Measurements from ENCODE around the gene RPTOR.

The RPTOR gene

GRCh38 chr17:80942423-80943345, 398.0 kb downstream of the RPTOR start:
- no peak overlapping the region for H3K4me3 ChIP-seq (ENCODE audit: low read depth, low read length)
- DNase-seq (ENCODE audit: low read depth): no peak
- no peak for TF ChIP-seq CTCF (IDR thresholded peaks at IDR 0.05; ENCODE audit: low read depth, low read length, missing control alignments)

- DNase-seq (ENCODE audit: low read depth): no peak
- H3K4me3 ChIP-seq (ENCODE audit: low read depth, low read length): no peak overlapping the region
- TF ChIP-seq CTCF (IDR thresholded peaks at IDR 0.05; ENCODE audit: low read depth, low read length, missing control alignments): no peak
These were observed 398.9 kb downstream of the RPTOR start for GRCh38 chr17:80943346-80944145.

GRCh38 chr17:80944326-80944725, 399.7 kb downstream of the RPTOR start:
- no peak overlapping the region for H3K4me3 ChIP-seq (ENCODE audit: low read depth, low read length)
- TF ChIP-seq CTCF (IDR thresholded peaks at IDR 0.05; ENCODE audit: low read depth, low read length, missing control alignments): no peak
- no peak for DNase-seq (ENCODE audit: low read depth)

GRCh38 chr17:80945736-80946135, 401.1 kb downstream of the RPTOR start:
- no peak for TF ChIP-seq CTCF (IDR thresholded peaks at IDR 0.05; ENCODE audit: low read depth, low read length, missing control alignments)
- DNase-seq (ENCODE audit: low read depth): no peak
- no peak overlapping the region for H3K4me3 ChIP-seq (ENCODE audit: low read depth, low read length)

- no peak overlapping the region for H3K4me3 ChIP-seq (ENCODE audit: low read depth, low read length)
- TF ChIP-seq CTCF (IDR thresholded peaks at IDR 0.05; ENCODE audit: low read depth, low read length, missing control alignments): no peak
- DNase-seq (ENCODE audit: low read depth): no peak
These were observed 401.8 kb downstream of the RPTOR start for GRCh38 chr17:80946449-80946848.

GRCh38 chr17:80947200-80947940, 402.7 kb downstream of the RPTOR start:
- DNase-seq (ENCODE audit: low read depth): no peak
- no peak overlapping the region for H3K4me3 ChIP-seq (ENCODE audit: low read depth, low read length)

More at GRCh38 chr17:80947200-80947940, 402.7 kb downstream of the RPTOR start:
- no peak for TF ChIP-seq CTCF (IDR thresholded peaks at IDR 0.05; ENCODE audit: low read depth, low read length, missing control alignments)

Data from GM12864 (cell line).